Neural progenitor cell (in vitro differentiated cells): ENCODE data around the gene ZCCHC4. TPM values are rescaled to one million over a fixed set of nuclear protein-coding genes. Genes with fewer than 3 reads are reported as not detected.

Source experiments
- DNase-seq: peaks from one replicate; pipeline ENCODE4 v3.0.0-alpha.2; 2016; ENCODE audit warnings: low spot score
- H2AFZ ChIP-seq: fragments of 200-600 bp; sonication (generic); replicated peaks from 2 replicates; pipeline ENCODE4 v1.6.1; 2016; ENCODE audit warnings: antibody characterized with exemption
- H3F3A ChIP-seq: fragments of 200-600 bp; sonication (generic); 2 replicates; pipeline ENCODE4 v1.6.1; 2016; ENCODE audit warnings: antibody characterized with exemption, low read depth
- H3K27ac ChIP-seq: fragments of 200-600 bp; sonication (generic); 2 replicates; pipeline ENCODE4 v1.5.1; 2016; ENCODE audit warnings: mild to moderate bottlenecking
- H3K27me3 ChIP-seq: fragments of 200-600 bp; sonication (generic); 2 replicates; pipeline ENCODE4 v1.6.1; 2016; ENCODE audit warnings: mild to moderate bottlenecking, moderate library complexity
- H3K36me3 ChIP-seq: fragments of 200-600 bp; sonication (generic); 2 replicates; pipeline ENCODE4 v1.5.1; 2016
- H3K4me1 ChIP-seq: fragments of 200-600 bp; sonication (generic); 2 replicates; pipeline ENCODE4 v1.6.1; 2016; ENCODE audit warnings: mixed run types
- H3K4me2 ChIP-seq: fragments of 200-600 bp; sonication (generic); 2 replicates; pipeline ENCODE4 v1.6.1; 2016
- H3K4me3 ChIP-seq: fragments of 200-600 bp; sonication (generic); 2 replicates; pipeline ENCODE4 v1.5.1; 2016
- H3K79me2 ChIP-seq: fragments of 200-600 bp; sonication (generic); 2 replicates; pipeline ENCODE4 v1.6.1; 2016; ENCODE audit warnings: low read depth
- H3K9ac ChIP-seq: fragments of 200-600 bp; sonication (generic); 2 replicates; pipeline ENCODE4 v1.6.1; 2016
- H3K9me3 ChIP-seq: fragments of 200-600 bp; sonication (generic); 2 replicates; pipeline ENCODE4 v1.5.1; 2016; ENCODE audit warnings: low read depth
- H4K20me1 ChIP-seq: fragments of 200-600 bp; sonication (generic); 2 replicates; pipeline ENCODE4 v1.6.1; 2016; ENCODE audit warnings: low read depth
- H3K27ac Mint-ChIP-seq: 3 replicates; pipeline ENCODE4 v1.8.0; 2021; ENCODE audit warnings: mixed read lengths
- H3K27me3 Mint-ChIP-seq: 2 replicates; pipeline ENCODE4 v1.8.0; 2022; ENCODE audit warnings: low read depth, mild to moderate bottlenecking, inconsistent platforms, moderate library complexity, mixed read lengths; ENCODE audit not compliant: insufficient read depth
- H3K36me3 Mint-ChIP-seq: 3 replicates; pipeline ENCODE4 v1.8.0; 2021; ENCODE audit warnings: mixed read lengths
- H3K4me1 Mint-ChIP-seq: 3 replicates; pipeline ENCODE4 v1.8.0; 2021; ENCODE audit warnings: mixed read lengths
- H3K4me3 Mint-ChIP-seq: 3 replicates; pipeline ENCODE4 v1.8.0; 2021; ENCODE audit warnings: mild to moderate bottlenecking, moderate library complexity, mixed read lengths
- H3K9me3 Mint-ChIP-seq: 3 replicates; pipeline ENCODE4 v1.8.0; 2020; ENCODE audit warnings: mixed read lengths
- CTCF ChIP-seq: fragments of 200-600 bp; sonication (generic); IDR thresholded peaks from 2 replicates; pipeline ENCODE4 v1.5.1; 2017; ENCODE audit warnings: antibody characterized with exemption, mild to moderate bottlenecking
- EZH2 ChIP-seq: fragments of 200-600 bp; sonication (generic); IDR thresholded peaks from 2 replicates; pipeline ENCODE4 v1.6.1; 2017; ENCODE audit warnings: antibody characterized with exemption, mild to moderate bottlenecking, moderate library complexity
- EZH2phosphoT487 ChIP-seq: fragments of 200-600 bp; sonication (generic); IDR thresholded peaks from 2 replicates; pipeline ENCODE4 v1.6.1; 2017; ENCODE audit warnings: antibody characterized with exemption
- total RNA-seq: library from RNA; depleted of rRNA; stranded (reverse); fragments of >200 nt; gene quantifications from 2 replicates; pipeline ENCODE4 v1.2.3, GENCODE V29; 2015; ENCODE audit warnings: low replicate concordance

Gene ZCCHC4
- total RNA-seq, 1 donor from 2014 or later: 23.9 TPM

- no peaks in the 10 kb centered on the region for H3K79me2 ChIP-seq
- Mint-ChIP-seq H3K27ac (no peak overlapping the region), H3K9me3 (no peaks in the 10 kb centered on the region), H3K4me3 (no peak overlapping the region), H3K4me1 (peaks cover 4% of the 10 kb centered on the region), H3K27me3 (no peaks in the 10 kb centered on the region), H3K36me3 (peaks cover 2% of the 10 kb centered on the region)
- no peak overlapping the region for H2AFZ ChIP-seq
- no peak overlapping the region for H3K4me2 ChIP-seq
- H3K27ac ChIP-seq: no peak overlapping the region
- no peaks in the 10 kb centered on the region for H3F3A ChIP-seq
- no peak overlapping the region for H3K4me3 ChIP-seq
- no peak overlapping the region for H3K9ac ChIP-seq
- no peaks in the 10 kb centered on the region for H3K27me3 ChIP-seq
- H4K20me1 ChIP-seq: no peaks in the 10 kb centered on the region
- no peaks in the 10 kb centered on the region for H3K4me1 ChIP-seq
- DNase-seq: no peak
- TF ChIP-seq EZH2 (no peak), EZH2phosphoT487 (no peak)
- H3K9me3 ChIP-seq: no peaks in the 10 kb centered on the region
- H3K36me3 ChIP-seq: no peaks in the 10 kb centered on the region
These were observed 38.0 kb downstream of the ZCCHC4 start for GRCh38 chr4:25350561-25350960.

GRCh38 chr4:25351777-25352416, 39.3 kb downstream of the ZCCHC4 start:
- no peak overlapping the region for H3K27ac Mint-ChIP-seq
- Histone ChIP-seq H2AFZ (no peak overlapping the region), H4K20me1 (no peaks in the 10 kb centered on the region)

GRCh38 chr4:25356068-25356467, 43.5 kb downstream of the ZCCHC4 start:
- no peaks in the 10 kb centered on the region for H3K9me3 ChIP-seq
- no peak overlapping the region for H3K27ac ChIP-seq
- no peak for TF ChIP-seq EZH2phosphoT487
- no peak for TF ChIP-seq CTCF
- TF ChIP-seq EZH2: no peak
- H3K4me2 ChIP-seq: no peak overlapping the region
- no peaks in the 10 kb centered on the region for H3F3A ChIP-seq
- no peaks in the 10 kb centered on the region for H3K27me3 ChIP-seq
- no peak overlapping the region for H2AFZ ChIP-seq
- H3K79me2 ChIP-seq: no peaks in the 10 kb centered on the region
- Mint-ChIP-seq H3K36me3 (peaks cover 16% of the 10 kb centered on the region), H3K27ac (no peak overlapping the region), H3K4me3 (no peak overlapping the region), H3K9me3 (peaks cover 9% of the 10 kb centered on the region), H3K27me3 (peaks cover 2% of the 10 kb centered on the region), H3K4me1 (no peaks in the 10 kb centered on the region)
- H4K20me1 ChIP-seq: no peaks in the 10 kb centered on the region
- H3K4me1 ChIP-seq: no peaks in the 10 kb centered on the region
- no peak for DNase-seq
- no peak overlapping the region for H3K9ac ChIP-seq
- H3K4me3 ChIP-seq: no peak overlapping the region
- H3K36me3 ChIP-seq: no peaks in the 10 kb centered on the region

More at GRCh38 chr4:25351777-25352416, 39.3 kb downstream of the ZCCHC4 start:
- H3K4me1 ChIP-seq: no peaks in the 10 kb centered on the region
- Mint-ChIP-seq H3K9me3 (no peaks in the 10 kb centered on the region), H3K4me1 (no peaks in the 10 kb centered on the region), H3K27me3 (no peaks in the 10 kb centered on the region), H3K4me3 (no peak overlapping the region), H3K36me3 (peaks cover 2% of the 10 kb centered on the region)
- no peak overlapping the region for H3K4me3 ChIP-seq
- H3K27me3 ChIP-seq: no peaks in the 10 kb centered on the region
- no peak for DNase-seq
- no peak overlapping the region for H3K9ac ChIP-seq
- no peaks in the 10 kb centered on the region for H3K36me3 ChIP-seq
- H3K9me3 ChIP-seq: no peaks in the 10 kb centered on the region
- no peak overlapping the region for H3K27ac ChIP-seq
- H3K4me2 ChIP-seq: no peak overlapping the region
- no peaks in the 10 kb centered on the region for H3F3A ChIP-seq
- no peaks in the 10 kb centered on the region for H3K79me2 ChIP-seq
- no peak for TF ChIP-seq EZH2phosphoT487
- TF ChIP-seq EZH2: no peak
- TF ChIP-seq CTCF: no peak

GRCh38 chr4:25358515-25359275, 46.1 kb downstream of the ZCCHC4 start:
- Mint-ChIP-seq H3K27ac (no peak overlapping the region), H3K4me1 (no peaks in the 10 kb centered on the region), H3K27me3 (peaks cover 2% of the 10 kb centered on the region), H3K4me3 (no peak overlapping the region), H3K9me3 (peaks cover 9% of the 10 kb centered on the region), H3K36me3 (peaks cover 16% of the 10 kb centered on the region)
- Histone ChIP-seq H3K4me3 (no peak overlapping the region), H3K9ac (no peak overlapping the region), H3K9me3 (no peaks in the 10 kb centered on the region), H2AFZ (no peak overlapping the region), H3K27me3 (no peaks in the 10 kb centered on the region), H3K4me1 (no peaks in the 10 kb centered on the region), H3K79me2 (no peaks in the 10 kb centered on the region), H3F3A (no peaks in the 10 kb centered on the region), H3K36me3 (no peaks in the 10 kb centered on the region), H3K27ac (no peak overlapping the region), H3K4me2 (no peak overlapping the region), H4K20me1 (no peaks in the 10 kb centered on the region)
- TF ChIP-seq EZH2: no peak
- TF ChIP-seq CTCF: no peak
- TF ChIP-seq EZH2phosphoT487: no peak
- DNase-seq: no peak
